Kidney epithelial cell (primary cell): Measurements from ENCODE around the gene DNASE2. TPM values are rescaled to one million over a fixed set of nuclear protein-coding genes. Genes with fewer than 3 reads are reported as not detected.

Experiments used
- DNase-seq: peaks from one replicate; pipeline ENCODE4 v3.0.0-alpha.2; 2010; ENCODE audit warnings: low read depth
- H3K27me3 ChIP-seq: 2 replicates; pipeline ENCODE4 v1.6.0; 2011; ENCODE audit warnings: low read length; ENCODE audit not compliant: control insufficient read depth, insufficient read depth
- H3K36me3 ChIP-seq: 2 replicates; pipeline ENCODE4 v1.5.1; 2011; ENCODE audit warnings: low read length; ENCODE audit not compliant: control insufficient read depth, insufficient read depth
- H3K4me3 ChIP-seq: 2 replicates; pipeline ENCODE4 v1.5.1; 2011; ENCODE audit warnings: low read depth, mild to moderate bottlenecking, control low read depth, low read length
- total RNA-seq: library from RNA; depleted of rRNA; stranded (reverse); fragments of >200 nt; gene quantifications from 2 replicates; pipeline ENCODE4 v1.2.3, GENCODE V29; 2015
- TF ChIP-seq, protein P1 (sequence below): IDR thresholded peaks from 2 replicates; pipeline ENCODE4 v1.5.1; 2011; ENCODE audit warnings: mild to moderate bottlenecking, moderate library complexity, low read length, control low read depth, inconsistent platforms; ENCODE audit not compliant: insufficient read depth, poor library complexity, severe bottlenecking

DNASE2 gene
- total RNA-seq, 1 donor from 2014 or later = 38.5 TPM

DNA sequence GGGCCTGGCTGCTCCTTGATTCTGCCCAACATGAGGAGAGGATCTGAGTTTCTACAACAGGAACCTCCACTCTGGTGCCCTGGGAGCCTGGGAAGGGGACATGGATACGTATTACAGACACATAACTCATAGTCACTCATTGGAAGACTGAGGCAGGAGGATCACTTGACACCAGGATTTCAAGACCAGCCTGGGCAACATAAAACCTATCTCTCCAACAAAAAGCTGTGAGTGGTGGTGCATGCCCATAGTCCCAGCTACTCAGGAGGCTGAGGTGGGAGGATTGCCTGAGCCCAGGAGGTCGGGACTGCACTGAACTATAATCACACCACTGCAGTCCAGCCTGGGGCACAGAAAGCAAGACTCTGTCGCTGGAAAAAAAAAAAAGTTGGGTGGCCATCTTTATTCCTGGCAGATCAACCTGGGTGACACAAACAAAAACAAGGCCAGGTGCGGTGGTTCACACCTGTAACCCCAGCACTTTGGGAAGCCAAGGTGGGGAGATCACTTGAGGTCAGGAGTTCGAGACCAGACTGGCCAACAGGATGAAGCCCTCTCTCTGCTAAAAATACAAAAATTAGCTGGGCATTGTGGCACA, 6.9 kb upstream of the DNASE2 start:
- TF ChIP-seq, protein P1, sequence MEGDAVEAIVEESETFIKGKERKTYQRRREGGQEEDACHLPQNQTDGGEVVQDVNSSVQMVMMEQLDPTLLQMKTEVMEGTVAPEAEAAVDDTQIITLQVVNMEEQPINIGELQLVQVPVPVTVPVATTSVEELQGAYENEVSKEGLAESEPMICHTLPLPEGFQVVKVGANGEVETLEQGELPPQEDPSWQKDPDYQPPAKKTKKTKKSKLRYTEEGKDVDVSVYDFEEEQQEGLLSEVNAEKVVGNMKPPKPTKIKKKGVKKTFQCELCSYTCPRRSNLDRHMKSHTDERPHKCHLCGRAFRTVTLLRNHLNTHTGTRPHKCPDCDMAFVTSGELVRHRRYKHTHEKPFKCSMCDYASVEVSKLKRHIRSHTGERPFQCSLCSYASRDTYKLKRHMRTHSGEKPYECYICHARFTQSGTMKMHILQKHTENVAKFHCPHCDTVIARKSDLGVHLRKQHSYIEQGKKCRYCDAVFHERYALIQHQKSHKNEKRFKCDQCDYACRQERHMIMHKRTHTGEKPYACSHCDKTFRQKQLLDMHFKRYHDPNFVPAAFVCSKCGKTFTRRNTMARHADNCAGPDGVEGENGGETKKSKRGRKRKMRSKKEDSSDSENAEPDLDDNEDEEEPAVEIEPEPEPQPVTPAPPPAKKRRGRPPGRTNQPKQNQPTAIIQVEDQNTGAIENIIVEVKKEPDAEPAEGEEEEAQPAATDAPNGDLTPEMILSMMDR = no peak
- peaks cover 35% of the 10 kb centered on the region for H3K27me3 ChIP-seq
- DNase-seq = no peak

DNA sequence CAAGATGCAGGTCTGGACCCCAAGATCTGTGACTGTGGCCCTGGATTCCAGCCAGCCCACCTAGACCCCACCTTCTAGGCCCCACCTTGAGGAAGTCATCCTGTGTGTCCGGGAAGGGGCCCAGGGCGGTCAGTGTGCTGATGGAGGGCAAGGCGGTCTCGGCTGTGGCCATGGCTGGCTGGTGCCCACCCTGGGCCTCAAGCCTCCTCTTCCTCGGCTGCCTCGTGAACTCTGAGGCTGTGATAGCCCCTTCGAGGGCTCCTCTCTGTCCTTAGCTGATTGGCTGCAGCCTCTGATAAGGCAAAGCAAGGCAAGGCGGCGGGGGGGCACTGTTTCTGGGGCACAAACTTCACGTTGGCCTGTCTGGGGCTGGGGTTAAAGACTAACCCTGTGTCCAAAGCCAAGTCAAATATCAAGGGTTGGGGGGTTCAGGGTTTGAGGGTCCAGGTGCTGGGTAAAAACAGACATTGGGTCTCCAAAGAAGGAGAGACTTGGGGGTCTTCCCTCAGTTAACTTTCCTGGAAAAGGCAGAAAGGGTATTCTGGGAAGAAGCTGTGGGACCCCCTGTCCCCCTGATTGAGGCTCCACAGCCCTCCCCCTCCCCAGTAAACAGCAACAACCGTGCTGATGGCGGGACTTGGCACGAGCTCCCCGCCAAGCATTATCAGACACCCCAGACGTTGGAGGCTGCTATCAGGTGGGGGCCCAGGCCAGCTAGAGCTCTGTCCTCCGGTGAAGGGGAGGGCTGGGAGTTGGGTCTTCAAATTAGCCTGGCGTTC, 5.9 kb upstream of the DNASE2 start, which contains the start of gene KLF1:
Gene KLF1, minus strand, starts transcription at position 233 of the 779 bp plus-strand sequence. Its CDS starts 61 bp downstream, at position 172.
- H3K4me3 ChIP-seq = no peak within 1 kb of the TSS

More for the DNA sequence above, 6.9 kb upstream of the DNASE2 start:
- H3K4me3 ChIP-seq = no peak overlapping the region
- no peaks in the 10 kb centered on the region for H3K36me3 ChIP-seq

DNA sequence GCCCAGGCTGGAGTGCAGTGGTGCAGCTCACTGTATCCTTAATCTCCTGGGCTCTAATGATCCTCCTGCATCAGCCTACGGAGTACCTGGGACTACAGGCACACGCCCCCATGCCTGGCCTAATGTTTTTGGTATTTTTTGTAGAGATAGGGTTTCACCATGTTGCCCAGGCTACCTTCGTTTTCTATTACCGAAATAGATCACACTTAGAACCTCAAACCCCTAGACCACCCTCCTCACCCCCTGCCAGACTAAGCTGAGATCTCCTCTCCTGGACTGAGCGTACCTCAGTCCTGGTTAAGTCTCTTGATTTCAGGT, 5.4 kb upstream of the DNASE2 start:
- Histone ChIP-seq H3K4me3 (no peak overlapping the region), H3K27me3 (peaks cover 35% of the 10 kb centered on the region), H3K36me3 (no peaks in the 10 kb centered on the region)
- no peak for DNase-seq
- TF ChIP-seq, protein P1 = no peak

More for the DNA sequence above, 5.9 kb upstream of the DNASE2 start, which contains the start of gene KLF1:
- no peaks in the 10 kb centered on the region for H3K36me3 ChIP-seq
- TF ChIP-seq, protein P1 = no peak
- H3K27me3 ChIP-seq = peaks cover 35% of the 10 kb centered on the region
- no peak for DNase-seq

DNA sequence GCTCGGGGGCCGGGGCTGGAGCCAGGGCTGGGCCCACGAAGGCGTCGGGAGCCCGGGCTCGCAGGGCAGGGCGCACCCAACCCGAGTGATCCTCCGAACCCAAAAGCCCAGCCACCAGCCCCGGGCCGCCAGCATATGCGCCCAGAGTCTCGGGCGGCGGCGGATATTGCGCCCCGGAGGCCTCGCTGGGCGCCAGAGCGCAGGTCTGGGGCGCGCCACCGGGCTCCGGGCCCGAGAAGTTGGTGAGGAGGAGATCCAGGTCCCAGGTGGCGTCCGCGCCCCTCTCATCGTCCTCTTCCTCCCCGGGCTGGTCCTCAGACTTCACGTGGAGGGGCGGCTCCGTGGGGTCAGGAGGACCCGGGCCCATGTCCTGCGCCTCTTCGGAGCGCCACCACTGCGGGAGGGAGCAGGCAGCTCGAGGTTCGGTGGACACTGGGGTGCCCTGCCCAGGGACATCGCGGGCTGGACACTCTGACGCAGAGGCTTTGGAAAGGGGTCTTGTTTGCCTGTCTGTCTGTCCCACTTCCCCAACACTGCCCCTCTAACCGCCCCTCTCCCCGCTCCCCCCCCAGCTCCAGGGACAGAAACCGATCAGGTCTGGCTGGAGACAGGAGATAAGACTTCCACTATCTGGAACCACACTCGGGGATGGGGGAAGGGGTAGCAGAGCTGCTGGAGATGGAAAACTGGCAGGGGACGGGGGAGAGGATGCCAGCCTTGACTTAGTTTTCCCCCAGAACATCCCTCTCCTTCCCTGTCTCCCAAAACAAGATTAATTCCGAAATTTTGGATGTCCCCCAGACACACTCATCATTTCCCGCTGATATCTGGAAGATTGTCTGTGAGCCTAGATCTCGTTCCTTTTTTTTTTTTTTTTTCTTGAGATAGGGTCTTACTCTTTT, 4.8 kb upstream of the DNASE2 start:
- Histone ChIP-seq H3K4me3 (no peak overlapping the region), H3K27me3 (peaks cover 35% of the 10 kb centered on the region), H3K36me3 (no peaks in the 10 kb centered on the region)
- DNase-seq = no peak
- TF ChIP-seq, protein P1 = no peak

DNA sequence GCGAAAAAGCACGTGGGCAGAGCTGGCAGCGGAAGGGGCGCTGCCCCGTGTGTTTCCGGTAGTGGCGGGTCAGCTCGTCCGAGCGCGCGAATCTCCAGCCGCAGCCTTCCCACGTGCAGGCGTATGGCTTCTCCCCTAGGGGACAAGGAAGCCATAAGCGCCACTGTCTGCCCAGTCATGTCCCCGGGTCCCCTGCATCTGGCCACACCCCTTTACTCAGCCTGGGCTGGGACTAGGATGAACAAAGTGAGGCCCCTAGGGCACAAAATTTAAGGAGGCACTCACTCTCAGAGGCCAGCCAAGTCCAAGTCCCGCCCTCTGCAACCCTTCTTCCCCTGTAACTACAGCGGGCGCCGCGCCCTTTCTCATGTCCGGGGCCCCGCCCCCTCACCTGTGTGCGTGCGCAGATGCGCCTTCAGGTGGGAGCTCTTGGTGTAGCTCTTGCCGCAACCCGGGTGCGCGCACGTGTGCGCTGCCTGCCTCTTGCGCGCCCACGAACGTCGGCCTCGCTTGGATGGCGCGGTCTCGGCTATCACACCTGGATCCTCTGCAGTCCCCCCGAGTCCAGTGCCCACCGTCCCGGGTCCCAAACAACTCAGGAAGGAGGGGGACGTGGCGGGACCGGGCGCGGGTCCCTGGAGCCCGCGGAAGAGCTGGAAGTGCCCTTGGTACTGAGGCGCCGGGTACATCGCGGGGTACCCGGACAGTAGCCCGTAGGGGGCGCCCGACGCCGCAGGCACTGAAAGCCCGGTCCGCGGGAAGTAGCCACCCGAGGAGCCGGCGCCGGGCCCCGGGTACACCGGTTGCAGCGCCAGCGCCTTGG, 3.9 kb upstream of the DNASE2 start:
- TF ChIP-seq, protein P1 = peak; percentile 46
- no peak for DNase-seq
- H3K4me3 ChIP-seq = no peak overlapping the region

More for the DNA sequence above, 3.9 kb upstream of the DNASE2 start:
- H3K36me3 ChIP-seq = no peaks in the 10 kb centered on the region
- peaks cover 35% of the 10 kb centered on the region for H3K27me3 ChIP-seq
